Measurements from ENCODE around the gene PTPRJ.
"Not testable (repeated sequence)": the region's sequence is repeated elsewhere in the genome, so short reads cannot be mapped to it uniquely, and the experiment has no call there.

PTPRJ gene

GRCh38 chr11:48017105-48017830, 36.9 kb downstream of the PTPRJ start:
- DNase-seq (ENCODE audit: extremely low read depth in 1 of 2, low read depth in 1 of 2) = no peak

GRCh38 chr11:48017831-48018527, 37.6 kb downstream of the PTPRJ start:
- DNase-seq (ENCODE audit: extremely low read depth in 1 of 2, low read depth in 1 of 2) = no peak

GRCh38 chr11:48018528-48019216, 38.3 kb downstream of the PTPRJ start:
- no peak for DNase-seq (ENCODE audit: extremely low read depth in 1 of 2, low read depth in 1 of 2)

GRCh38 chr11:48019217-48019584, 38.8 kb downstream of the PTPRJ start:
- no peak for DNase-seq (ENCODE audit: extremely low read depth in 1 of 2, low read depth in 1 of 2)

GRCh38 chr11:48019595-48019994, 39.2 kb downstream of the PTPRJ start:
- DNase-seq (ENCODE audit: extremely low read depth in 1 of 2, low read depth in 1 of 2) = no peak

- DNase-seq (ENCODE audit: extremely low read depth in 1 of 2, low read depth in 1 of 2) = no peak
Measured at GRCh38 chr11:48020092-48020755, 39.9 kb downstream of the PTPRJ start.

GRCh38 chr11:48021201-48021820, 41.0 kb downstream of the PTPRJ start:
- DNase-seq (ENCODE audit: extremely low read depth in 1 of 2, low read depth in 1 of 2) = not testable (repeated sequence)

- DNase-seq (ENCODE audit: extremely low read depth in 1 of 2, low read depth in 1 of 2) = no peak
Measured at GRCh38 chr11:48022445-48022844, 42.1 kb downstream of the PTPRJ start.

GRCh38 chr11:48023608-48024007, 43.2 kb downstream of the PTPRJ start:
- not testable (repeated sequence) for DNase-seq (ENCODE audit: extremely low read depth in 1 of 2, low read depth in 1 of 2)

- DNase-seq (ENCODE audit: extremely low read depth in 1 of 2, low read depth in 1 of 2) = no peak
Measured at GRCh38 chr11:48024635-48025071, 44.3 kb downstream of the PTPRJ start.

GRCh38 chr11:48025293-48025983, 45.1 kb downstream of the PTPRJ start:
- DNase-seq (ENCODE audit: extremely low read depth in 1 of 2, low read depth in 1 of 2) = no peak

GRCh38 chr11:48025984-48026340, 45.6 kb downstream of the PTPRJ start:
- no peak for DNase-seq (ENCODE audit: extremely low read depth in 1 of 2, low read depth in 1 of 2)

GRCh38 chr11:48028914-48029680, 48.7 kb downstream of the PTPRJ start:
- no peak for DNase-seq (ENCODE audit: extremely low read depth in 1 of 2, low read depth in 1 of 2)

- DNase-seq (ENCODE audit: extremely low read depth in 1 of 2, low read depth in 1 of 2) = no peak
Measured at GRCh38 chr11:48029681-48030290, 49.4 kb downstream of the PTPRJ start.

- DNase-seq (ENCODE audit: extremely low read depth in 1 of 2, low read depth in 1 of 2) = no peak
Measured at GRCh38 chr11:48031602-48032001, 51.2 kb downstream of the PTPRJ start.

GRCh38 chr11:48032721-48033120, 52.4 kb downstream of the PTPRJ start:
- DNase-seq (ENCODE audit: extremely low read depth in 1 of 2, low read depth in 1 of 2) = no peak

- no peak for DNase-seq (ENCODE audit: extremely low read depth in 1 of 2, low read depth in 1 of 2)
Measured at GRCh38 chr11:48033918-48034341, 53.6 kb downstream of the PTPRJ start.

- DNase-seq (ENCODE audit: extremely low read depth in 1 of 2, low read depth in 1 of 2) = no peak
Measured at GRCh38 chr11:48034926-48035871, 54.8 kb downstream of the PTPRJ start.

All from stimulated activated CD8-positive, alpha-beta memory T cell treated with anti-CD3 and anti-CD28 coated beads, Interleukin-7, amount 100 ng/mL, for 48 hours (primary cell).